HT1080 (cell line): ENCODE measurements around the gene TLE7. TPM values are rescaled to one million over a fixed set of nuclear protein-coding genes. Genes with fewer than 3 reads are reported as not detected.

Experiments used
- DNase-seq: peaks from one replicate; pipeline ENCODE4 v3.0.0-alpha.2; 2015; ENCODE audit warnings: low read depth
- total RNA-seq: library from RNA; depleted of rRNA; stranded (reverse); fragments of >200 nt; shearing (Covaris generic); gene quantifications from 2 replicates; pipeline ENCODE4 v1.2.3, GENCODE V29; 2014

TLE7 gene
- total RNA-seq, 1 experiment from 2014 or later: not detected

- DNase-seq: no peak
Measured at GRCh38 chr16:71413341-71413740, 28.5 kb downstream of the TLE7 start.

- DNase-seq: peak; percentile 53
Measured at GRCh38 chr16:71412270-71413160, 29.3 kb downstream of the TLE7 start.

- DNase-seq: no peak
Measured at GRCh38 chr16:71410146-71410545, 31.7 kb downstream of the TLE7 start.

- DNase-seq: no peak
Measured at GRCh38 chr16:71409011-71409775, 32.7 kb downstream of the TLE7 start.

- DNase-seq: no peak
Measured at GRCh38 chr16:71408536-71408935, 33.3 kb downstream of the TLE7 start.

GRCh38 chr16:71407731-71408130 is 34.1 kb downstream of the TLE7 start:
- no peak for DNase-seq

- DNase-seq: no peak
Measured at GRCh38 chr16:71406724-71407123, 35.1 kb downstream of the TLE7 start.

- DNase-seq: no peak
Measured at GRCh38 chr16:71406316-71406715, 35.5 kb downstream of the TLE7 start.

GRCh38 chr16:71404364-71404763 is 37.5 kb downstream of the TLE7 start:
- DNase-seq: no peak

- no peak for DNase-seq
Measured at GRCh38 chr16:71402674-71403073, 39.2 kb downstream of the TLE7 start.

GRCh38 chr16:71402007-71402406 is 39.8 kb downstream of the TLE7 start:
- no peak for DNase-seq

- DNase-seq: no peak
Measured at GRCh38 chr16:71399801-71400563, 41.9 kb downstream of the TLE7 start.

- DNase-seq: no peak
Measured at GRCh38 chr16:71396594-71396993, 45.3 kb downstream of the TLE7 start.

GRCh38 chr16:71389330-71389729 is 52.5 kb downstream of the TLE7 start:
- DNase-seq: no peak

- DNase-seq: no peak
Measured at GRCh38 chr16:71387045-71387871, 54.6 kb downstream of the TLE7 start.

GRCh38 chr16:71384073-71384724 is 57.7 kb downstream of the TLE7 start:
- no peak for DNase-seq

GRCh38 chr16:71383054-71383773 is 58.6 kb downstream of the TLE7 start:
- peak; percentile 71 for DNase-seq

- no peak for DNase-seq
Measured at GRCh38 chr16:71380831-71381230, 61.0 kb downstream of the TLE7 start.
